Uterus (tissue), 4 donors: ENCODE results near the gene TCAIM. TPM values are rescaled to one million over a fixed set of nuclear protein-coding genes. Genes with fewer than 3 reads are reported as not detected.

ENCODE experiments used
- DNase-seq, 2 donors: peaks; one replicate each; pipeline ENCODE4 v3.0.0-alpha.2; 2019 to 2020
- H3K27ac ChIP-seq, 2 donors: fragments of 200-600 bp; sonication (generic); 1 replicate in 1 of 2; 2 replicates in 1 of 2; pipeline ENCODE4 v1.5.1; 2016 to 2018
- H3K27me3 ChIP-seq, 2 donors: fragments of 200-600 bp; sonication (generic); one replicate each; pipeline ENCODE4 v1.5.1; 2018 to 2019; ENCODE audit warnings: control low read depth in 1 of 2
- H3K36me3 ChIP-seq, 2 donors: fragments of 200-600 bp; sonication (generic); one replicate each; pipeline ENCODE4 v1.5.1; 2019; ENCODE audit warnings: control low read depth in 1 of 2
- H3K4me1 ChIP-seq, 2 donors: fragments of 200-600 bp; sonication (generic); one replicate each; pipeline ENCODE4 v1.5.1; 2018 to 2019; ENCODE audit warnings: control low read depth in 1 of 2
- H3K4me3 ChIP-seq, 2 donors: fragments of 200-600 bp; sonication (generic); 1 replicate in 1 of 2; 2 replicates in 1 of 2; pipeline ENCODE4 v1.5.1; 2018 to 2019; ENCODE audit warnings: mild to moderate bottlenecking in 1 of 2
- H3K9me3 ChIP-seq, 2 donors: fragments of 200-600 bp; sonication (generic); one replicate each; pipeline ENCODE4 v1.5.1; 2019; ENCODE audit warnings: control low read depth in 1 of 2
- CTCF ChIP-seq, 4 experiments: fragments of 200-600 bp in 2 of 4; fragments of 450-650 bp in 2 of 4; sonication (generic) in 2 of 4; IDR thresholded peaks; one replicate each; pipeline ENCODE4 v1.5.1; 2016 to 2019; ENCODE audit warnings: antibody characterized with exemption in 4 of 4, mild to moderate bottlenecking in 2 of 4, moderate library complexity in 1 of 4
- POLR2A ChIP-seq, 2 donors: fragments of 450-650 bp; IDR thresholded peaks; one replicate each; pipeline ENCODE4 v1.6.1; 2016; ENCODE audit warnings: antibody characterized with exemption in 2 of 2, mild to moderate bottlenecking in 1 of 2, moderate library complexity in 1 of 2
- intact Hi-C: fragments of 100-400 bp; cut with DNase I; formaldehyde crosslinking; loops from one replicate; pipeline ENCODE4 v1.15.1; 2023; ENCODE audit warnings: low total_unique reads
- total RNA-seq, 4 donors: library from RNA; depleted of rRNA in 3 of 4; stranded (reverse); fragments of >200 nt in 3 of 4; gene quantifications; one replicate each; pipeline versions ENCODE4 v1.1.0 to v1.2.4, GENCODE V29; 2014 to 2023
- donor health status: DM: yes; HTN: yes; CAD: no.

TCAIM gene
- 10 to 100 TPM in 3 of 4 donors, 1 to 10 TPM in 1; 3.8 to 38.7 (median 19.6) TPM for total RNA-seq

- Histone ChIP-seq H3K27me3 (no peaks in the 10 kb centered on the region), H3K4me1 (peaks cover 0 to 4% of the 10 kb centered on the region in 2 donors), H3K9me3 (no peaks in the 10 kb centered on the region), H3K36me3 (no peaks in the 10 kb centered on the region), H3K27ac (peak within 1 kb of the TSS; percentile 94 to 95), H3K4me3 (peak within 1 kb of the TSS; percentile 68 to 89)
- DNase-seq: peak; percentile 95 to 97
- peak; percentile 76 to 86 for TF ChIP-seq POLR2A (IDR thresholded peaks at IDR 0.05)
- TF ChIP-seq CTCF (IDR thresholded peaks at IDR 0.05): peak in 1 of 4 experiments; percentile 22
- intact Hi-C loops: no loop called here
Observed at GRCh38 chr3:44338010-44338827, at the start of gene TCAIM. Gene TCAIM (plus strand): TSS chr3:44338766. CDS start chr3:44354783, 16,017 bp downstream.

GRCh38 chr3:44289882-44290462, 48.6 kb upstream of the TCAIM start:
- H3K9me3 ChIP-seq: no peaks in the 10 kb centered on the region
- no peak overlapping the region for H3K27ac ChIP-seq
- no peaks in the 10 kb centered on the region for H3K27me3 ChIP-seq
- H3K4me1 ChIP-seq: no peaks in the 10 kb centered on the region
- H3K4me3 ChIP-seq: no peak overlapping the region
- TF ChIP-seq POLR2A (IDR thresholded peaks at IDR 0.05): no peak
- TF ChIP-seq CTCF (IDR thresholded peaks at IDR 0.05): no peak
- H3K36me3 ChIP-seq: no peaks in the 10 kb centered on the region
- DNase-seq: no peak
- intact Hi-C loops: no loop called here

GRCh38 chr3:44292276-44292675, 46.3 kb upstream of the TCAIM start:
- Histone ChIP-seq H3K9me3 (no peaks in the 10 kb centered on the region), H3K27ac (no peak overlapping the region), H3K27me3 (no peaks in the 10 kb centered on the region), H3K4me1 (no peaks in the 10 kb centered on the region), H3K36me3 (no peaks in the 10 kb centered on the region), H3K4me3 (no peak overlapping the region)
- intact Hi-C loops: no loop called here
- no peak for TF ChIP-seq CTCF (IDR thresholded peaks at IDR 0.05)
- TF ChIP-seq POLR2A (IDR thresholded peaks at IDR 0.05): no peak
- DNase-seq: no peak

- H3K27ac ChIP-seq: no peak overlapping the region
- no peaks in the 10 kb centered on the region for H3K4me1 ChIP-seq
- DNase-seq: no peak
- H3K9me3 ChIP-seq: no peaks in the 10 kb centered on the region
- no peak overlapping the region for H3K4me3 ChIP-seq
- TF ChIP-seq POLR2A (IDR thresholded peaks at IDR 0.05) (no peak), CTCF (IDR thresholded peaks at IDR 0.05) (no peak)
- H3K36me3 ChIP-seq: no peaks in the 10 kb centered on the region
- intact Hi-C loops: no loop called here
- H3K27me3 ChIP-seq: no peaks in the 10 kb centered on the region
Observed at GRCh38 chr3:44292947-44293346, 45.6 kb upstream of the TCAIM start.

- no peak for DNase-seq
- Histone ChIP-seq H3K27me3 (no peaks in the 10 kb centered on the region), H3K27ac (no peak overlapping the region), H3K4me1 (no peaks in the 10 kb centered on the region), H3K36me3 (no peaks in the 10 kb centered on the region), H3K4me3 (no peak overlapping the region), H3K9me3 (no peaks in the 10 kb centered on the region)
- no peak for TF ChIP-seq POLR2A (IDR thresholded peaks at IDR 0.05)
- TF ChIP-seq CTCF (IDR thresholded peaks at IDR 0.05): no peak
- intact Hi-C loops: no loop called here
Observed at GRCh38 chr3:44297255-44297654, 41.3 kb upstream of the TCAIM start.
